IMR-90 (cell line): Measurements from ENCODE around the gene GPR39. TPM values are rescaled to one million over a fixed set of nuclear protein-coding genes. Genes with fewer than 3 reads are reported as not detected.

Experiments
- ATAC-seq: fragments of 200-7000 bp; cut with Tn5 transposase; 2 replicates; pipeline ENCODE4 v1.9.1; 2020; ENCODE audit warnings: low read depth, mild to moderate bottlenecking, moderate library complexity
- BruUV-seq: library from RNA; stranded (reverse); fragments of 400-500 nt; replicated peaks from 2 replicates; lab custom pipeline; 2021; lab: Mats Ljungman, UMichigan
- CTCF ChIA-PET: fragments of 300-600 bp; formaldehyde crosslinking; extraction: SDS; loops from one replicate; lab custom pipeline; 2021; ENCODE audit warnings: antibody characterized with exemption; lab: Yijun Ruan, JAX
- POLR2A ChIA-PET: fragments of 300-600 bp; sonication (Branson Sonifier 250); formaldehyde crosslinking; loops from one replicate; lab custom pipeline; 2022; ENCODE audit warnings: antibody characterized with exemption; ENCODE audit not compliant: unreplicated experiment; lab: Charles Lee
- DNase-seq: peaks from one replicate; pipeline ENCODE4 v3.0.0; 2013
- H2AFZ ChIP-seq: replicated peaks from 2 replicates; pipeline ENCODE3; 2013; ENCODE audit warnings: low read length, mild to moderate bottlenecking; ENCODE audit not compliant: poor library complexity
- H2AK5ac ChIP-seq: 2 replicates; pipeline ENCODE4 v1.6.1; 2013; ENCODE audit warnings: low read depth, low read length, inconsistent platforms
- H2AK9ac ChIP-seq: replicated peaks from 2 replicates; pipeline ENCODE3; 2013; ENCODE audit warnings: mild to moderate bottlenecking, low read depth, low read length, moderate library complexity; ENCODE audit not compliant: poor library complexity
- H2BK120ac ChIP-seq: 2 replicates; pipeline ENCODE4 v1.6.1; 2013; ENCODE audit warnings: low read depth, low read length, inconsistent platforms
- H2BK15ac ChIP-seq: 3 replicates; pipeline ENCODE4 v1.6.1; 2013; ENCODE audit warnings: low read depth, low read length, inconsistent platforms
- H2BK20ac ChIP-seq: 2 replicates; pipeline ENCODE4 v1.6.1; 2013; ENCODE audit warnings: low read depth, mild to moderate bottlenecking, inconsistent platforms, low read length, moderate library complexity
- H2BK5ac ChIP-seq: 2 replicates; pipeline ENCODE4 v1.6.1; 2013; ENCODE audit warnings: mild to moderate bottlenecking, low read depth, low read length, inconsistent platforms; ENCODE audit not compliant: poor library complexity, severe bottlenecking
- H3K14ac ChIP-seq: replicated peaks from 2 replicates; pipeline ENCODE4 v1.6.1; 2013; ENCODE audit warnings: low read depth, low read length, inconsistent platforms
- H3K18ac ChIP-seq: 2 replicates; pipeline ENCODE4 v1.6.1; 2013; ENCODE audit warnings: low read depth, low read length, control low read depth
- H3K23ac ChIP-seq: 2 replicates; pipeline ENCODE4 v1.6.1; 2013; ENCODE audit warnings: low read depth, low read length, inconsistent platforms
- H3K27ac ChIP-seq: 2 replicates; pipeline ENCODE4 v1.5.1; 2013; ENCODE audit warnings: mild to moderate bottlenecking, control low read depth, low read length; ENCODE audit not compliant: insufficient read depth
- H3K27me3 ChIP-seq: 2 replicates; pipeline ENCODE4 v1.6.1; 2013; ENCODE audit warnings: low read length; ENCODE audit not compliant: control insufficient read depth, insufficient read depth
- H3K36me3 ChIP-seq: 2 replicates; pipeline ENCODE4 v1.6.1; 2013; ENCODE audit warnings: low read length, mixed read lengths; ENCODE audit not compliant: control insufficient read depth, insufficient read depth
- H3K4ac ChIP-seq: 2 replicates; pipeline ENCODE4 v1.6.1; 2013; ENCODE audit warnings: low read depth, low read length, inconsistent platforms
- H3K4me1 ChIP-seq: 2 replicates; pipeline ENCODE4 v1.6.1; 2013; ENCODE audit warnings: low read length, mixed read lengths; ENCODE audit not compliant: control insufficient read depth, insufficient read depth
- H3K4me2 ChIP-seq: 2 replicates; pipeline ENCODE4 v1.6.1; 2013; ENCODE audit warnings: low read depth, mild to moderate bottlenecking, control low read depth, low read length, moderate library complexity
- H3K4me3 ChIP-seq: 2 replicates; pipeline ENCODE4 v1.5.1; 2013; ENCODE audit warnings: low read depth, mild to moderate bottlenecking, control low read depth, low read length, moderate library complexity; ENCODE audit not compliant: insufficient read depth
- H3K56ac ChIP-seq: 2 replicates; pipeline ENCODE4 v1.6.1; 2013; ENCODE audit warnings: low read length, inconsistent platforms; ENCODE audit not compliant: insufficient read depth; ENCODE audit errors: extremely low read depth
- H3K79me1 ChIP-seq, 2 experiments: 2 replicates each; pipeline ENCODE4 v1.6.1; 2013; ENCODE audit warnings: low read length in 2 of 2, inconsistent platforms in 1 of 2, low read depth in 1 of 2
- H3K9ac ChIP-seq: 2 replicates; pipeline ENCODE4 v1.6.1; 2013; ENCODE audit warnings: low read depth, low read length, control low read depth
- H3K9me1 ChIP-seq: 2 replicates; pipeline ENCODE4 v1.6.1; 2013; ENCODE audit warnings: low read length, inconsistent platforms; ENCODE audit not compliant: insufficient read depth
- H3K9me3 ChIP-seq: 2 replicates; pipeline ENCODE4 v1.6.1; 2013; ENCODE audit warnings: low read length; ENCODE audit not compliant: control insufficient read depth, insufficient read depth
- H4K20me1 ChIP-seq: 2 replicates; pipeline ENCODE4 v1.6.1; 2013; ENCODE audit warnings: low read length, inconsistent platforms; ENCODE audit not compliant: insufficient read depth
- H4K5ac ChIP-seq: 2 replicates; pipeline ENCODE4 v1.6.1; 2013; ENCODE audit warnings: mild to moderate bottlenecking, low read depth, low read length, control low read depth
- H4K8ac ChIP-seq, 2 experiments: 2 replicates each; pipeline ENCODE4 v1.6.1; 2013; ENCODE audit warnings: low read depth in 2 of 2, low read length in 2 of 2, control low read depth in 1 of 2, inconsistent platforms in 1 of 2
- H4K91ac ChIP-seq: 2 replicates; pipeline ENCODE4 v1.6.1; 2013; ENCODE audit warnings: low read depth, low read length, inconsistent platforms; ENCODE audit not compliant: insufficient read depth
- BHLHE40 ChIP-seq: fragments of 150-350 bp; IDR thresholded peaks from 2 replicates; pipeline ENCODE4 v1.6.1; 2016; ENCODE audit warnings: mild to moderate bottlenecking, low read depth, low read length
- MAFK ChIP-seq: IDR thresholded peaks from 2 replicates; pipeline ENCODE4 v1.6.1; 2012; ENCODE audit warnings: low read depth, low read length, improper control_type of control experiment
- MAZ ChIP-seq: IDR thresholded peaks from 2 replicates; pipeline ENCODE4 v1.6.1; 2012; ENCODE audit warnings: low read depth, mild to moderate bottlenecking, low read length, improper control_type of control experiment, moderate library complexity, borderline replicate concordance
- MXI1 ChIP-seq: IDR thresholded peaks from 2 replicates; pipeline ENCODE4 v1.6.1; 2012; ENCODE audit warnings: low read depth, mild to moderate bottlenecking, low read length, moderate library complexity, borderline replicate concordance
- SMC3 ChIP-seq: fragments of 150-350 bp; IDR thresholded peaks from 2 replicates; pipeline ENCODE4 v1.6.1; 2016; ENCODE audit warnings: low read depth, mild to moderate bottlenecking, antibody characterized with exemption, low read length, moderate library complexity
- WGBS, 2 experiments: methylation state at CpG; one replicate each; pipeline versions ENCODE4 v1.1.5 to v1.1.7; 2013; ENCODE audit warnings: missing lambda C conversion rate in 2 of 2; ENCODE audit not compliant: insufficient read length in 1 of 2; ENCODE audit errors: extremely low coverage in 2 of 2; 5-methylcytosine and 5-hydroxymethylcytosine counted together
- dilution Hi-C: fragments of 300-500 bp; cut with HindIII; formaldehyde crosslinking; loops from one replicate; pipeline ENCODE4 v1.14.3; 2018; ENCODE audit warnings: low sequenced_read_pairs; ENCODE audit not compliant: unreplicated experiment
- in situ Hi-C: fragments of 300-500 bp; cut with MboI; formaldehyde crosslinking; loops from 3 replicates; pipeline ENCODE4 v1.14.3; 2019; ENCODE audit warnings: low sequenced_read_pairs, inconsistent platforms, mixed read lengths
- intact Hi-C: fragments of 100-400 bp; cut with micrococcal nuclease; formaldehyde crosslinking; loops from 2 replicates; pipeline ENCODE4 v1.10.0; 2022
- polyA plus RNA-seq, 3 experiments: library from polyadenylated mRNA; depleted of rRNA; stranded (reverse); fragments of >200 nt; gene quantifications; 2 replicates each; pipeline ENCODE4 v1.2.3, GENCODE V29; 2012; ENCODE audit warnings: low replicate concordance in 1 of 3
- total RNA-seq: library from RNA; depleted of rRNA; stranded (reverse); fragments of >200 nt; gene quantifications from 2 replicates; pipeline ENCODE4 v1.2.3, GENCODE V29; 2012
- TF ChIP-seq, protein P1 (sequence below): conservative IDR thresholded peaks from 2 replicates; pipeline ENCODE4 v1.5.1; 2012; ENCODE audit warnings: mild to moderate bottlenecking, low read depth, low read length, improper control_type of control experiment

Gene GPR39
- total and polyA plus RNA-seq, 2 of the 4 experiments (the other 2 are of a cell fraction), result 4.4 to 9.0 TPM

DNA sequence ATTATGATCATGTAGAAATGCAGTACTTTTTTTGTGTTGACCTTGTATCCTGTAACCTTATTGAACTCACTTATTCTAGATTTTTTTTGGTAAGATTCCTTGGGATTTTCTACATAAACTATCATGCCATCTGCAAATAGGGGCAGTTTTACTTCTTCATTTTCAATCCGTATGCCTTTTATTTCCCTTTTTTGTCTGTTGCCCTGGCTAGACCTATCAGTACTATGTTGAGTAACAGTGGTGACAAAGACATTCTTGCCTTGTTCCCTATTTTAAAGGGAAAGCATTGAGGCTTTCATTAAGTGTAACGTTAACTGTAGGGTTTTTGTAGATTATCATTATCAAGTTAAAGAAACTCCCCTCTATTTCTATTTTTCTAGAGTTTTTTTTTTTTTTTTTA is 161.1 kb downstream of the GPR39 start:
- intact Hi-C loops (no loop called here), in situ Hi-C loops (no loop called here), dilution Hi-C loops (no loop called here)
- H3K9me1 ChIP-seq, result no peaks in the 10 kb centered on the region
- no peak overlapping the region for H3K4ac ChIP-seq
- no peaks in the 10 kb centered on the region for H3K79me1 ChIP-seq
- H2BK20ac ChIP-seq, result no peak overlapping the region
- H3K27me3 ChIP-seq, result peaks cover 10% of the 10 kb centered on the region
- H4K91ac ChIP-seq, result no peak overlapping the region
- H3K56ac ChIP-seq, result no peak overlapping the region
- no peak overlapping the region for H2BK5ac ChIP-seq
- TF ChIP-seq MAZ, result no peak
- TF ChIP-seq MAFK, result no peak
- no peak for TF ChIP-seq SMC3
- TF ChIP-seq BHLHE40, result no peak
- TF ChIP-seq MXI1, result no peak
- TF ChIP-seq, protein P1, sequence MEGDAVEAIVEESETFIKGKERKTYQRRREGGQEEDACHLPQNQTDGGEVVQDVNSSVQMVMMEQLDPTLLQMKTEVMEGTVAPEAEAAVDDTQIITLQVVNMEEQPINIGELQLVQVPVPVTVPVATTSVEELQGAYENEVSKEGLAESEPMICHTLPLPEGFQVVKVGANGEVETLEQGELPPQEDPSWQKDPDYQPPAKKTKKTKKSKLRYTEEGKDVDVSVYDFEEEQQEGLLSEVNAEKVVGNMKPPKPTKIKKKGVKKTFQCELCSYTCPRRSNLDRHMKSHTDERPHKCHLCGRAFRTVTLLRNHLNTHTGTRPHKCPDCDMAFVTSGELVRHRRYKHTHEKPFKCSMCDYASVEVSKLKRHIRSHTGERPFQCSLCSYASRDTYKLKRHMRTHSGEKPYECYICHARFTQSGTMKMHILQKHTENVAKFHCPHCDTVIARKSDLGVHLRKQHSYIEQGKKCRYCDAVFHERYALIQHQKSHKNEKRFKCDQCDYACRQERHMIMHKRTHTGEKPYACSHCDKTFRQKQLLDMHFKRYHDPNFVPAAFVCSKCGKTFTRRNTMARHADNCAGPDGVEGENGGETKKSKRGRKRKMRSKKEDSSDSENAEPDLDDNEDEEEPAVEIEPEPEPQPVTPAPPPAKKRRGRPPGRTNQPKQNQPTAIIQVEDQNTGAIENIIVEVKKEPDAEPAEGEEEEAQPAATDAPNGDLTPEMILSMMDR, result no peak
- no peak overlapping the region for H2BK120ac ChIP-seq
- H4K8ac ChIP-seq, result no peak overlapping the region
- H3K4me3 ChIP-seq, result no peak overlapping the region
- no peak for ATAC-seq
- no CpG with 5 or more reads among the region's 2 CpGs for WGBS, 2 experiments
- no peaks in the 10 kb centered on the region for H3K9me3 ChIP-seq
- H3K23ac ChIP-seq, result no peak overlapping the region
- DNase-seq, result no peak
- H2AK5ac ChIP-seq, result no peak overlapping the region
- no peak overlapping the region for H3K4me2 ChIP-seq
- peaks cover 3% of the 10 kb centered on the region for H3K4me1 ChIP-seq
- H3K9ac ChIP-seq, result no peak overlapping the region
- no TSS peak for BruUV-seq
- H3K18ac ChIP-seq, result no peak overlapping the region
- no peak overlapping the region for H3K27ac ChIP-seq
- no peak overlapping the region for H2AK9ac ChIP-seq
- POLR2A ChIA-PET, result no interaction called here
- no peak overlapping the region for H2BK15ac ChIP-seq
- CTCF ChIA-PET, result no interaction called here
- H2AFZ ChIP-seq, result no peak overlapping the region
- H3K36me3 ChIP-seq, result no peaks in the 10 kb centered on the region
- no peaks in the 10 kb centered on the region for H4K20me1 ChIP-seq
- no peak overlapping the region for H4K5ac ChIP-seq
- H3K14ac ChIP-seq, result no peak overlapping the region
